HG03442 (cell line): ENCODE data around the gene MPPED1.

Experiments
- ATAC-seq: cut with Tn5 transposase; IDR thresholded peaks from one replicate; pipeline ENCODE4 v1.9.1; 2021; ENCODE audit warnings: mild to moderate bottlenecking, moderate library complexity; ENCODE audit not compliant: unreplicated experiment

The MPPED1 gene

GRCh38 chr22:43392385-43392989, 19.3 kb upstream of the MPPED1 start:
- ATAC-seq, result no peak

- no peak for ATAC-seq
These were observed 18.5 kb upstream of the MPPED1 start for GRCh38 chr22:43393132-43393843.

GRCh38 chr22:43393844-43394474, 17.9 kb upstream of the MPPED1 start:
- ATAC-seq, result no peak

GRCh38 chr22:43395086-43395695, 16.6 kb upstream of the MPPED1 start:
- ATAC-seq, result no peak

GRCh38 chr22:43396321-43396933, 15.4 kb upstream of the MPPED1 start:
- ATAC-seq, result no peak

GRCh38 chr22:43396934-43397457, 14.8 kb upstream of the MPPED1 start:
- no peak for ATAC-seq

- no peak for ATAC-seq
These were observed 14.0 kb upstream of the MPPED1 start for GRCh38 chr22:43397766-43398165.

GRCh38 chr22:43398246-43398645, 13.6 kb upstream of the MPPED1 start:
- ATAC-seq, result no peak

- no peak for ATAC-seq
These were observed 12.9 kb upstream of the MPPED1 start for GRCh38 chr22:43398910-43399309.

- no peak for ATAC-seq
These were observed 12.4 kb upstream of the MPPED1 start for GRCh38 chr22:43399338-43399979.

- ATAC-seq, result no peak
These were observed 11.8 kb upstream of the MPPED1 start for GRCh38 chr22:43399980-43400358.

GRCh38 chr22:43400449-43400848, 11.4 kb upstream of the MPPED1 start:
- no peak for ATAC-seq

GRCh38 chr22:43401233-43401632, 10.6 kb upstream of the MPPED1 start:
- no peak for ATAC-seq

- ATAC-seq, result no peak
These were observed 10.2 kb upstream of the MPPED1 start for GRCh38 chr22:43401661-43402060.

- ATAC-seq, result no peak
These were observed 9.7 kb upstream of the MPPED1 start for GRCh38 chr22:43402128-43402527.

GRCh38 chr22:43404673-43405385, 7.0 kb upstream of the MPPED1 start:
- no peak for ATAC-seq

- ATAC-seq, result no peak
These were observed 5.5 kb upstream of the MPPED1 start for GRCh38 chr22:43406186-43406790.

- ATAC-seq, result no peak
These were observed 4.2 kb upstream of the MPPED1 start for GRCh38 chr22:43407591-43407990.

- ATAC-seq, result no peak
These were observed 3.8 kb upstream of the MPPED1 start for GRCh38 chr22:43408009-43408408.

- ATAC-seq, result no peak
These were observed 2.8 kb upstream of the MPPED1 start for GRCh38 chr22:43409046-43409445.
